Measurements from ENCODE around the gene DTD1.

The DTD1 gene

DNA sequence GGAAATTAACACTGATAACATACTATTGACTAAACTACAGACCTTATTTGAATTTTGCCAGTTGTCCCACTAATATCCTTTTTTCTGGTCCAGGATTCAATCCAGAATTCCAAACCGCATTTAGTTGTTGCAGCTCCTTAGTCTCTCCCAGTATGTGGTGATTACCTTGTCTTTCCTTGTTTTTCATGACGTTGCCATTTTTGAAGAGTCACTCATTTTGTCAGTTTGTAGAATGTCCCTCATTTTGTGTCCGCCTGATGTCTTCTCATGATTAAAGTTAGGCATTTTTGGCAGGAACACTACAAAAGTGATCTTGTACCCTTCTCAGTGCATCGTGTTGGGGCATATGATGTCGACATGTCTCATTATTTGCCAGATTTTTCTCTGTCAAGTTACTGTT lies 33.1 kb downstream of the DTD1 start:
- no peak for DNase-seq

DNA sequence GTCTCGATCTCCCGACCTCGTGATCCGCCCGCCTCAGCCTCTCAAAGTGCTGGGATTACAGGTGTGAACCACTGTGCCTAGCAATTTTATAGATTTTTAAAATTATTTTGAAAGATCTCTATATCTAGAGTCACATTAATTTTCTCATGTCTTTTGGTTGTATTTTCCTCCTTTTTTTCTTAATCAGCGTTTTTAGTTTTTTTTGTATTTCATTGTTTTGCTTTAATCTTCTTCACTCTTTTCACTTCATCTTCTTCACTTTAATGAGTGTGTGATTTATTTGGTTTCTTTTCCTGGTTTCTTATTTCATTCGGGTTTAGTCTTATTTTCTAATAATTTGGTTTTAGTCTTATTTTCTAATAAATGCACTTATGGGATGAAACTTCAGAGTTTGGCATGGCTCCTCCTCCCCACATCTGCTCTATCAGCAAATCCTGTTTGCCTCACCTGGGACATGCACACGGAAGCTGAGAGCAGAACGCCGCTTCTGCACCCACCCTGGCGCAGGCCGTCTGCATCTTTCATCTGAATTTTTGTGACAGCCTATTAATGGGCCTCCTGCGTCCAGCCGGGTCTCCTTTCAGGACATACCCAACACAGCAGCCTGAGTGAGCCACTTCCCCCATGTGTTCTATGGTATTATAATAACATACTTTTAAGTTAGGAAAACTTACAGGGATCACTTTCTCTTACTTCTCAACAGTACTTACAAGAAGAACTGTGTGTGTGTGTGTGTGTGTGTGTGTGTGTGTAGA lies 35.5 kb downstream of the DTD1 start:
- DNase-seq = no peak

DNA sequence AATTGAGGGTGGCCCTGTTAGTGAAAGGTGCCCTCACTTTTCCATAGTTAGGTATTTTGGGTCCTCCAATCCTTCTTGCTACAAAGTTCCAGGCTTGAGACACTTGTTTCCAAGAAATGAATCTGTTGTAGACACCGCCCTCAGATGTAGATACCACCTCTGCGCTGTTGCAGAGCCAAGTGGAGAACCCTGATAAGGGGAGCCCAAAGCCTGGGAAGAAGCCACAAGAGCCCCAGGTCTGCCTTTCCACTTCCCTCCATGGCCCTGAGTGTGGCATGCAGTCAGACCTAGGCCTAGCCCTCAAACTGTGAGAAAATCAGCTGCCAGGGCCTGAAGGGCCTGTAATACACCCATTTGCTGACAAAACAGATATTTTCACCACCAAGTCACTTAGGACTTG lies 37.1 kb downstream of the DTD1 start:
- no peak for DNase-seq

DNA sequence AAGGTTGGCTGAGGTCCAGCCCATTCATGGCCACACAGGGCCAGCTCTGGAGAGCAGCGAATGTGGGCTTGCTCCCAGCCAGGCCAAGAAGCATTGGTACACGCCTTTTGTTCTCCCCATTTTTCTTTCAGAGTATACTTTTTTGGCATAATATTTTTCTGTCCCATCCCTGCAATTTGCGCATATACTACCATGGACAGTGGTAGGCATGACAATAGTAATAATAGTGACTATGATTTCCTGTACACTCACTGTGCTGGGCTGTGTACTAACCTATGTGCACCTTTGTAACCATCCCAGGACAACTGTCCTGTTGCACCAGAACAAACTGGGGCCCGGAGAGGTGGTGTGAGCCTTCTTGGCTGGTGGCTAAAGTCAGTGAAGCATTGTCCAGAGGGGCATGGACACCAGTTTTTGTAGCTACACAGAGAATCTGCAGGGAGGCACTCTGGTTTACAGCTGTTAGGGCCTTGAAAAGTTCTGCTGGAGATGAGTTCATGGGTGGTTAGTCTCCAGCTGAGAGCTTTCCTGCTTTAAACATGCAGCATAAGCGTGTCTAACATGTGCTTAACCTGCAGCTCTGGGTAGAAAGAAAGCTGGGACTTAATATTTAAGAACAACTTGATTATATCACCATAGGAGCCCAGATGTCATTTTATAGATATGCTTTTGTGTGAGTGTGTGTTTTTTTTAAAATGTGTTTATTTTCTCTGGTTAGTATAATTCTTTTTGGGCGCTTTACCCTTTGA lies 38.2 kb downstream of the DTD1 start:
- no peak for DNase-seq

DNA sequence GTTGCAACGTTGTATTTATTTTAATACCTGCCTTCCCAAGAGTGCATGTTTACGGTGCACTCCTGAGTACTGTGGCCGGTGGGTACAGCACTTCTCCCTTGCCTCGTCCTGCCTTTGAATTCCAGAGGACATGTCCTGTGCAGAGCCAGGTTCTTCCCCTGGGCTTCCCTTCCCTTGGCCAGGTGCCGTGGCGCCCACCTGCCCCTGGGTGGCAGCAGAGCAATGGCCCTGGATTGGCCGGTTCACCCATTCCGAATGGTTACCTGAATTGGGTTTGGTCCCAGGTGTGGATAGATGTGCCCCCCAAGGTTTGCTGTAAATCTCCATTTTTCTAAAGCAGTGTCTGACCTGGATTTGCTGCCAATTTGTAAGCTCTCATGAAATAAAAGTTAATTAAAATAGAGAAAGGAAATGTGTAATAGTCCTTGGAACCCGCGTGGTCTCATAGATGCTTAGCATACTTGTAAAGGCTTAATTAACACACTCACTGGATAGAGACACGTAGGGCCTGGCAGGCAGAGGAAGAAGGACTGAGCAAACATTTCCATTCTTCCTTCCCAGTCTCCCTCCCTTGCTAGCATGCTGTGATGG lies 40.6 kb downstream of the DTD1 start:
- peak; percentile 18 for DNase-seq

DNA sequence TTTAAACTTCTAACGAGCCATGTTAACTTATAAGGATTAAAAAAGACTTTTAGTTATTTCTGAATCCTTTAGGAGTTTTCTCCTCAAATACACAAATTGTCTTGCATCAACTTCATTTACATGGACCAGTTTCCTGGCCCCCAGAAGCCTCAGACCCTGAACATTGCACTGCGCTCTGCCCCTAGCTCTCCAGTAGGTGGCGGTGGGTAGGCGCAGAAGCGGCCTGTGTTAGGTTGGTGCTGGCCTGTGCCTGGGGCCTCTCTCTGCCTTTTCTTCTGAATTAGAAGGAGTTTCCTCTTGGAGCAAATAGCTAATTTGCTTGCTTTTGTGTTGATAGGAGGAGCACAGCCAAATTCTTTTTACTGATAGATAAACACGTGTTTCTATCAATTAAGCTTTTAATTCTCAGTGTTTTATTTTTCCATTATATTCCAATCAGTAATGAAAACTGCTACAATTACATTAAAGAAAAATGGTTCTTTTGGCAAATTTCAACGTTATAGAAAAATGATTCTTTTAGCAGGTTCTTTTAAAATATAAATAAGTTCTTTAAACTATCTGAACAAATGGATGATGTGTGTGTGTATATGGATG lies 44.4 kb downstream of the DTD1 start:
- peak; percentile 44 for DNase-seq

DNA sequence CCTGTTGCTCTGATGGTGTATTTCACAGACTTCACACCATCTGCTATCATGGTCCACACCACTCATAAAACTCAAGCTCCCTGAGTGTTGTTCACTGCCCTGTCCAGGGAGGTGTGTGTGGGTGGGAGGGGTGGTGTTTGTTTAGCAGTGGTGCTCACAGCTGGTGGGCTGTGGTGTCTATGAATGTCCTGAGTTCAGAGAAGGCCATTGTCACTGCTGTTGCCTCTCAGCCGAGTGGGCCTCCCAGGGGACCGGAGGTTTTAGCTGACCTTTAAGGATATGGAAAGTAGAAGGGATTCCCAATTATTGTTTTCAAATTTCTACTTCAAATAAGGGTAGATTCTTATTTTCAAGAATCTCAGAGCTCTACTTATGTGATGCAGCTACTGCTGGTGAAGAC lies 45.6 kb downstream of the DTD1 start:
- DNase-seq = no peak

DNA sequence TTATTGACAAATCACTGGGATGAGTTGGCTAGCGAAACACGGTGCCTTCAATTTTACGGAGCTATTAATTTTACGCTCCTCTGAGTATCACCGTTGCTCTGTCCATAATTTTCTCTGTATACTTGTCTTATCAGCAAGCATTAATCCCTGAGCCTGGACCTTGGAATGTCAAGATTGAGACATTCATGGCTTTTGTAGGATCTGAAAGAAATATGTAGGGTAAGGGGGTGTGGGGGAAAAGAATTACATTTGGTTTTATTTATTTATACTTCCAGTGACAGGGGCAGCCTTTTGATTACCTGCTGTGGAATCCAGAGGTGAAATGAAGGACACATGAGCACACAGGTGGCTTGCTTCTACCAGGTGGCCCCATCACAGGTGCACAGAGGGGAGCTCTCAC lies 46.6 kb downstream of the DTD1 start:
- no peak for DNase-seq

DNA sequence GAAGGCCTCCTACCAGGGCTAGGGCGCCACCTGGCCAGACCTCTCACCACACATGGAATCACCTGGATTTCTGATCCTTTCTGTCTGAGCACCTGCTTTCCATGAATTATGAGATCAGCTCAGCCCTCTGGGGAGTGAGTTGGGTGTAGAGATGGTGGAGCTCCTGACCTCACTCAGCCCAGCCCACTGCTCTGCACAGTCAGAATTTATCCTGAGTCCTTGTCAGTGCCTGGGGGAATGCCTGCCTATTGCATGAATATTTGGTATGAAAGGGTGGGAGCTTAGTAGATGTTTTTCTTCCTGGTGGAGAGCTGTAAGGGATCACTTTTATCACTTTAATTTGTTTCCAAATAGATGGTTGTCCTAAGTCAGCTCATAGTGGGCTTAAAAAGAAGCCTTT lies 47.5 kb downstream of the DTD1 start:
- DNase-seq = no peak

DNA sequence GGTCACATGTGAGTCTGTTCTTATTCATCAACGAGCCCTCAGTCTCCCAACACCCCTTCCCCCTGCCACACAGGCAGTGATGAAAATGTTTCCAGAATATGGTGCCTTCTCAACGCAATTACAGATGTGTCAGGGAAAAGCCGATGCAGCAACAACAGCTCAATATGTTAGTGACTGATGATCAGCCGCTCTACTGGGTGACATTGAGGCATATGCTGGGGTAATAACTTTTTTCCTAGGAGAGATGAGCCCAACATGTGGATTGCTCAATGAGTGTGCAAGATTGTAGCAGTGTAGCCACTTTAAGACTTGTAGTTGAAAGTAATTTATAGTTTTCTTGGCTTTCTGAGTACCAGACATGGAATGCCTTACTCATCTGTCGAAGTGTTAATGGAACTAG lies 49.4 kb downstream of the DTD1 start:
- DNase-seq = no peak

DNA sequence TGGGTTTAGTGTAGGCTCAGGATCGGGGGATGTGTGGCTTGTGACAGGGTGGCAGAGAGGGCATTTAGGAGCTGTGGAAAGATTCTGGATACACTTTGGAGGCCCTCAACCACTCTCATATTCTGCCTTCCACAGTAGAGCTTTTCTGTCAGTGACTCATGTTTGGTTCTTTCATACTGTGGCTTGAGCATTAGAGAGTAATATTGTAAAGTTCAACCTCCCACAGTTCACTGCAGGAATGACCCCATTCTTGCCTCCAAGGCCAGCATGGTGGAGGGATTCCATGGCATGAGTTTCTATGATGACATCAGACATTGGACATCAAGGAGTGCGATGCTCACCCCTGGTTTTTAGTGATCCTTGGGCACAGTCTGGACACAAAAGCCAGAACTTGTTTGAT lies 50.9 kb downstream of the DTD1 start:
- DNase-seq = no peak

DNA sequence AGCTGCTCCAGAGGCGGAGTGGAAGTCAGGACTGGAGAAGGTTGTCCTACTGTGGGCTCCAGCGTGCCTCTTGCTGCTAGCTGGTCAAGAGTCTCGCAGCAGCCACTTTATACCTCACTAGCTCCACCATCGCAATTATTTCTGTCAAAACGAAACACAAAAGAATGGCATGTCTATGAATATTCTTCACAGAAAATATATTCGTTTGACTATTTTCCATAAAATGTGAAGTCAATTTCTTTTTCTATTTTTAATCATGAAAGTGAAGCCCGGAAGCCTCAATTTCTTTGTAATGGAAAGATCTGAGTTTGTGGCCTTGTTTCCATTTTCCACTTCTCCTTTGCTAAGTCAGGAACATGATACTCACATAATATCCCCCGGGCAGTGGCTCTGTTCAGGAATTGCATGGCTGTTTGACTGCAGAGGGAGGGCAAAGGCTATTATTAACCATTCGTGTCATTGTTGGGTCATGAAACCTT lies 51.7 kb downstream of the DTD1 start:
- no peak for DNase-seq

DNA sequence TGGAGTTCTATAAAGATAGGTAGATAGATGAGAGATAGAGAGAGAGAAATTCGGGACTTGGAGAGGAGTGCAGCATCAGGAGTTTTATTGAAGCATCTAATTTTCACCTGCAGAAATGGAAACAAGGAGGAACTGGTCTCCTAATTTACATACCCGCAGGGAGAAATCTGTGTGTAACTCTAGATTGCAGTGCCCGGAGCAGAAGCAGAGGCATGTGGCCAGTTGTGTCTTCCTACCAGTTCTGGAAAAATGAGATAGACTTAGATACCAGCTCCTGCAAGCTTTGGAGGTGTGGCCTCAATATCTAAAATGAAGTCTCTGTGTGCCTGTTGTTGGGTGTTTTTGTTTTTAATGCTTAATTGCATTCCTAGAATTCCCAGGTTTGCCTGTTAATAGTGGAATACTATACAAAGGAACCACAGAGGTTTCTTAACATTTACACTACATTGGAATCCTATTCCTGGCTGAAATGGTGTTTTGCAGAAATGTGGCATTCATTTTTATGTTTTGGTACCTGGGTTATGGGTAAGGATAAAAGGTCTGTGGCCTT lies 57.4 kb downstream of the DTD1 start:
- DNase-seq = no peak

DNA sequence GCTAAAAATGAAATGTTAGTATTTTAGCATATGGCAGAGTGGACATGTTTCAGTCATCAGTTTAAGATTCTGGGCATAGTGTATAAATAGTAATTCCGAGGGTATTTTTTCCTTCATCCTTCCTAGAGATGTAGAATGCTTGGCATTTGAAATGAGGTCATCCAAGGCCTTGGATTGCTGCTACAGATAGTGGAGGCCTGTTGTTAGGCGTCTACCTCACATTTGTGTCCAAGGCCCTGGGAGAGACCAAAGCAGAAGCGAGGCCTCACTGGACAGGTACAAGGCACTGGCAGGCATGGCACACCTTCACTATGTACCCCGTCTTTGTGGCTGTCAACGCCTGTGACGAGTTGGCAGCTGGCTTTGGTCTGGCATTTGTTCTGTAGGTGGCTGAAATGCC lies 58.0 kb downstream of the DTD1 start:
- no peak for DNase-seq

DNA sequence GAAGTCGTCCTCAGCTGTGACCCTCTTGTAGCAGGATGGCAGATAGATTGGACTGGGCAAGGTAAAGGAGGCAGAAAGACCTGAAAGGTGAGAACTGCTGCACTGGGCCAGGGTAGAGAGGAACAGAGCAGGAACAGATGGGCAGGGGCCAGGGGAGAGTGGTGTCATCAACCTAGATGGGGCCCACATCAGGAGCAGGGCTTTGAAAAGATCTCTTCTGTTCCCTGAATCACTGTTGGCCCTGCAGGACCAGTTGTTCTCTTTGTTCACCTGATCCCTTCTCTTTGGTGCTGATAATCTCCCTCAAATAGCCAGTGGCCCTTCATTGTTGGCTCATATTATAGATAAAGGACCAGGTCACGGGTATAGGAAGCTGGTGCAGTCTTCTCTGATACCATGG lies 59.9 kb downstream of the DTD1 start:
- no peak for DNase-seq

DNA sequence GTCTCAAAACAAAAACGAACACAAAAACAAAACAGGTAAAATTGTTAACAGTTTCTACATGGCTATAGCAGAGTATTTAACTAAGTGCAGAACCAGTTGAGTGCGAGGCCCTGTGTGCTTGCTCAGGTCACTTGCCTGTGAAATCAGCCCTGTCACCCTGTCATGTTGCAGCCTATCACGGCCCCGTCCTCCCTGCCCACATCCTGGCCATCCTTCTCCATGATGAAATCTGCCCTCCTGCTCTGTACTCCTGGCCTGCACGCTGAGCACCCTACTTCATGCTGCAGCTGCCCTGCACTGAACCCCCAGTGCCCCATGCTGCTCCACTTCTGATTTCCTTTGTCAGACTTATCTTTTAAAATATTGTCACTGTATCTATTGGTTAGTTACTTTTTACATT lies 62.4 kb downstream of the DTD1 start:
- DNase-seq = no peak

DNA sequence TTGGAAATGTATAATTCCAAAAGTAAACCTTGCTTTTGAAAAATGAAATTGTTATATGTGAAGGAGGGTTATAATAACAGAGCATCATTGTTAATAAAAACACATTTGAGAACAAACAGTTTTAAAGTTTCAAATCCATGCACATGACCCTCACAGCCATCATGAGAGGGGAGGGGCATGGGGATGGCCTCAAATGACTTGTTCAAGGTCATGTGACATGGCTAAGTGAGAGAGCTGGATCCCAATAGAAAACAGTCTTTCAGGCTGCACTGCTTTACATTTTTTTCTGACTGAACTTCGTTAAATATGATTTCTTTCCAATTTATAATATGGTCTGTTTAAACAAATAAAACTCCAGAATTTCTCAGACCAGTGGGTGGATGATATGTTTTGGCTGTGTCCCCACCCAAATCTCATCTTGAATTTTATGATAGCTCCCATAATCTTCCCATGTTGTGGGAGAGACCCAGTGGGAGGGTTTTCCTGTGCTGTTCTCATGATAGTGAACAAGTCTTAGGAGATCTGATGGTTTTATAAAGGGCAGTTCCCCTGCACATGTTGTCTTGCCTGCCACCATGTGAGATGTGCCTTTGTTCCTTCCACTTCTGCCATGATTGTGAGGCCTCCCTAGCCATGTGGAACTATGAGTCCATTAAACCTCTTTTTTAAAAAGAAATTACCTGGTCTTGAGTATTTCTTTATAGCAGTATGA lies 66.0 kb downstream of the DTD1 start:
- no peak for DNase-seq

DNA sequence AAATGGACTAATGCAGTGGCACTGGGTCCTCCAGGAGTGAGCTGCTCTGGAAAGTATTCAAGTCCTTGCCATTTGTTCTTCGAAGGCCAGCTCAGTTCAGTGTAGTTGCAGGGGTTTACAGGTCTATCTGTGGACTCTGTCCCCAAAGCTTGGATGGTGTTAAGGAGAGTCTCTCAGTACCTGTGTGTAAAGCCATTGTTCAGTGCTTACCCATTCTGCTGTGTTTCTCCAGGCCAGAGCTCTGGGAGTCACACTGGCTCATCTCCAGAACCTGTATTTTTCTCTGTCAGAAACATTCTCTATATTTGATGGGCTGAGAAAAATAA lies 66.6 kb downstream of the DTD1 start:
- no peak for DNase-seq

DNA sequence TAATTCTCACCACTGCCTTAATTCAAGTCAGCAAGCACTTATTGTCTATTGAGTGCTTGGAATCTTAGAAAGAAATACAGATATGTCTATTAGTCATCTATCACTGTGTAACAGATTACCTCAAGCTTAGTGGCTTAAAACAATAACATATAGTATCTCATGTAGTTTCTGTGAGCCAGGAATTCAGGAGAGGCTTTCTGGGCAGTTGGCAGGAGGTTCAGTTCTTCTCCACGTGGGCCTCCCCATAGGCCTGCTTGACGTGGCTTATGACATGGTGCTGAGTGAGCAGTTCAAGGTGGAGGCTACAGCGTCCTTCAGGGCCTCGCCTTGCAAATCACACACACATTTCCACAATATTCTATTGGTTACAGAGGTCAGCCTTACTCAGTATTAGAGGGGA lies 69.7 kb downstream of the DTD1 start:
- no peak for DNase-seq

DNA sequence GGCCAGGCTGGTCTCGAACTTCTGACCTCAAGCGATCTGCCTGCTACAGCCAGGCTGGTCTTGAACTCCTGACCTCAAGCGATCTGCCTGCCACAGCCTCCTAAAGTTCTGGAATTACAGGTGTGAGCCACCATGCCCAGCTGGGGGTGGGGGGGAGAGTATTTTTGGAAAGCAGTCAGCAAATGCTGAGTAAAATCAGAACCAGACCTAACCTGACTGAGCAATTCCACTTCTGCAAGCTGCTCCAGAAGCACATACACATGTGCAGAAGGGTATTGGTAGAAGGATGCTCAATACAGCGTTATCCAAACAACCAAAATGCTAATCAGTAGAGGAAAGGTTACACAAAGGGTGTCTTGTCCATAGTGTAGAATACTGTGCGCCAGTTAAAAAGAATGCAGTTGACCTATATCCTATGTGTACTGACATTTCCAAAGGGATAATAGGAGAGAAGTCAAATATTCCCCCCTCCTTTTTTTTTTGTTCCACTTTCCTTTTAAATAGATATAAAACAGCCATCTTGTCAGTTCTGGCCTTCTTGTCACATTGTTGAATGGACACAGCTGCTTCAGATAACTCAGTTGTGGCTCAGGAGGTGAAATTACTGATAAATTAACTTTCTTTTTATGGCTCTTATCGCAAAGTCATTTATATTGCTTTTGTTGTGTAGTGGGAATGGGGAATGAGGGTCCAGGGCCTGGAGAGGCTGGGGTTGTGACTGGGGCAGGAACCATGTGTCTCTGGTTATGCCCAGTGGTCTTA lies 74.6 kb downstream of the DTD1 start:
- DNase-seq = no peak

DNA sequence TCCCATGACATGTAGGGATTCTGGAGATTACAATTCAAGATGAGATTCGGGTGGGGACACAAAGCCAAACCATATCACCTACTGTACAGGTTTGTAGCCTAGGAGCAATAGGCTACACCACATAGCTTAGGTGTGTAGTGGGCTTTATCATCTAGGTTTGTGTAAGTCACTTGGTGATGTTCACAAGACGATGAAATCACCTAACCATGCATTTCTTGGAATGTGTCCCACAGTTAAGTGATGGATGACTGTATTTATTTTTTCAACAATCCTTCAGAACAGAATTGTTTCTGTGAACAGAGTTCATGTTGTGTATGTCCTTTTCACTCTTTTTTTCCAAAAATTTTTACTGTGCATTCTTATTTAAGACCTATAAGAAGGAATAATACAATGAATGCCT lies 76.1 kb downstream of the DTD1 start:
- no peak for DNase-seq

DNA sequence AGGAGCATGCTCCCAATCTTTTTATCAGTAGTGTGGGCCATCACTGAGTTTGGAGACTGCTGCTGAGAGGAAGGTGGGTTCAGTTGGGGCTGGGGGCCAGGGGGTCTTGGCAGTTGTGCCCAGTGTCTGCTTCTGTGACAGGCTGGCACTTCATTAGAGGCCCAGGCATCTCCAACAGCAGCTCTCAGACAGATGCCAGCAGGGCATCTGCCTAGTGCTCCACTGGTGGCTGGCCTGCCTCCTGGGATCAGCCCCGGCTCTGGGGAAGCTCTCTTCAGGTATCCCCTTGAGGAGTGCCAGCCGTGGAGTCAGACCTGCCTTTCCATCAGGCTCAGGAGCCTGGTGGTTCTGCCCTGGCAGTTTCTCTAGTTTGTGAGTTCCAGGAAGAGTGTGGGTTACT lies 77.3 kb downstream of the DTD1 start:
- no peak for DNase-seq

Measured in 8988T (cell line).